ENCODE results near the gene SOWAHC.

- TF ChIP-seq POLR2A (IDR thresholded peaks at IDR 0.05) = no peak
- TF ChIP-seq POLR2AphosphoS5 (IDR thresholded peaks at IDR 0.05) = no peak
- no peak for TF ChIP-seq CTCF (IDR thresholded peaks at IDR 0.05)
Observed at GRCh38 chr2:109623297-109623696, 9.1 kb downstream of the SOWAHC start.

Data from breast epithelium (tissue), 3 donors.